Tibial nerve (tissue), 4 donors: ENCODE data around the gene TRIM38.

Source experiments
- CTCF ChIP-seq, 5 experiments: fragments of 200-600 bp in 3 of 5; fragments of 450-650 bp in 2 of 5; sonication (generic) in 3 of 5; IDR thresholded peaks; one replicate each; pipeline ENCODE4 v1.5.1; 2016 to 2019; ENCODE audit warnings: antibody characterized with exemption in 5 of 5, mild to moderate bottlenecking in 3 of 5, moderate library complexity in 2 of 5
- EP300 ChIP-seq, 2 donors: sonication (generic); formaldehyde crosslinking; IDR thresholded peaks; one replicate each; pipeline ENCODE4 v1.6.1; 2017; ENCODE audit warnings: antibody characterized with exemption in 2 of 2, mild to moderate bottlenecking in 1 of 2
- POLR2A ChIP-seq, 2 donors: fragments of 450-650 bp; IDR thresholded peaks; one replicate each; pipeline ENCODE4 v1.6.1; 2017; ENCODE audit warnings: antibody characterized with exemption in 2 of 2, mild to moderate bottlenecking in 2 of 2, moderate library complexity in 2 of 2

- TF ChIP-seq CTCF (IDR thresholded peaks at IDR 0.05) (no peak), POLR2A (IDR thresholded peaks at IDR 0.05) (no peak), EP300 (IDR thresholded peaks at IDR 0.05) (no peak)
These were observed 46.3 kb upstream of the TRIM38 start for GRCh38 chr6:25916330-25916729.
